ENCODE data around the gene HIVEP3.

GRCh38 chr1:41539418-41539805 is 379.3 kb downstream of the HIVEP3 start:
- TF ChIP-seq POLR2A (IDR thresholded peaks at IDR 0.05) (no peak), CTCF (IDR thresholded peaks at IDR 0.05) (no peak)

Data from heart left ventricle (tissue), 13 donors.